Loucy (cell line): Measurements from ENCODE around the gene DENND10.

Experiments used
- CTCF ChIP-seq: fragments of 200-600 bp; sonication (generic); conservative IDR thresholded peaks from 2 replicates; pipeline ENCODE4 v1.5.1; 2014; ENCODE audit warnings: mild to moderate bottlenecking, antibody characterized with exemption, low read length
- EZH2phosphoT487 ChIP-seq: fragments of 200-600 bp; IDR thresholded peaks from 2 replicates; pipeline ENCODE4 v1.6.1; 2018; ENCODE audit warnings: antibody characterized with exemption, mild to moderate bottlenecking, moderate library complexity, borderline replicate concordance

GRCh38 chr10:119120875-119121274 is 17.0 kb downstream of the DENND10 start:
- TF ChIP-seq CTCF (no peak), EZH2phosphoT487 (no peak)
